ENCODE data around the gene P2RX3.

The P2RX3 gene

DNA sequence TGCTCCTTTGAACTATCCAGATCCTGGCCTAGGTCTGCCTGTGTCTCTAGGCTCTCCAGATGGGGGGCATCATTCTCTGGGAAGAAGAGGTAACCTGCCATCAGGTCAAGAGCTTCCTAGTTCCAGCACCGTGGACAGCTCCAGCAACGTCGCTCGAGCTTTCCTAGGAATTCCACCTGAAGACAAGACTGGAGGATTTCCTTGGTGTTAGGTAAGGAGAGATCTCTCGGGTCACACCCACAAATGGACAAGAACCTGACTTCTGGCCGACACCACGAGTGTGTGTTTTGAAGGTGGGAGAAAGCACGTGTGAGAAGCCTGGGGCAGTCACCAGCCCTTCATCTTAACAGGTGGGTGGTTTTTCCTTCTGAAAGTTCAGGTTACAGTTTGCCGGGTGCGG is 41.6 kb downstream of the P2RX3 start:
- DNase-seq (ENCODE audit: low spot score): peak; percentile 23
- H3K27ac ChIP-seq: no peak overlapping the region
- TF ChIP-seq, protein P1, sequence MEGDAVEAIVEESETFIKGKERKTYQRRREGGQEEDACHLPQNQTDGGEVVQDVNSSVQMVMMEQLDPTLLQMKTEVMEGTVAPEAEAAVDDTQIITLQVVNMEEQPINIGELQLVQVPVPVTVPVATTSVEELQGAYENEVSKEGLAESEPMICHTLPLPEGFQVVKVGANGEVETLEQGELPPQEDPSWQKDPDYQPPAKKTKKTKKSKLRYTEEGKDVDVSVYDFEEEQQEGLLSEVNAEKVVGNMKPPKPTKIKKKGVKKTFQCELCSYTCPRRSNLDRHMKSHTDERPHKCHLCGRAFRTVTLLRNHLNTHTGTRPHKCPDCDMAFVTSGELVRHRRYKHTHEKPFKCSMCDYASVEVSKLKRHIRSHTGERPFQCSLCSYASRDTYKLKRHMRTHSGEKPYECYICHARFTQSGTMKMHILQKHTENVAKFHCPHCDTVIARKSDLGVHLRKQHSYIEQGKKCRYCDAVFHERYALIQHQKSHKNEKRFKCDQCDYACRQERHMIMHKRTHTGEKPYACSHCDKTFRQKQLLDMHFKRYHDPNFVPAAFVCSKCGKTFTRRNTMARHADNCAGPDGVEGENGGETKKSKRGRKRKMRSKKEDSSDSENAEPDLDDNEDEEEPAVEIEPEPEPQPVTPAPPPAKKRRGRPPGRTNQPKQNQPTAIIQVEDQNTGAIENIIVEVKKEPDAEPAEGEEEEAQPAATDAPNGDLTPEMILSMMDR (conservative IDR thresholded peaks at IDR 0.05; ENCODE audit: low read depth): no peak
- POLR2A ChIA-PET (ENCODE audit: low non-redundant PET): no interaction called here
- CTCF ChIA-PET: interaction anchor here (0.6 kb wide), 1 partner anchor 30 kb away, joined by 3 read pairs; no protein-coding TSS in a partner anchor

DNA sequence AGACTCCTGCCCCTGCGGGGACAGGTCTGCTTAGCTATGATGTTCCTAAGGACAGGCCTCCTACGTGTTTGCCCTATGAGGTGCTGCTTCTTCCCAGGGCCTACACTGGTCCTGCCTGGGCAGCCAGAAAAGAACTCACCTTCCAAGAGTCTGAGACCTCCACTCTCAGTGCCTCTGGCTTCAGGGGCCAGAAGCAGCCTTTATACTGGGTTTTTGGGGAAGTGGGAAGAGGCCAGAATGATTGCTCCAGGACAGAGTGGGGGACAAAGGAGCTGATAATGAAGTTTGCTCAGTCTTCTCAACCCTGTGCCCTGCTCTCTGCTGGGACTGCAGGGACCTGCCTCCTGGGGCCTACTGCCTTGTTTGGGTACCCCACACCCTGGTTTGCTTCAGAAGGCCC is 42.8 kb downstream of the P2RX3 start, which contains the start of gene PRG3:
Gene PRG3, minus strand, starts transcription at position 176 of the 400 bp plus-strand sequence. CDS start 442 bp downstream, outside the sequence.
- POLR2A ChIA-PET (ENCODE audit: low non-redundant PET): no interaction called here
- no peak within 1 kb of the TSS for H3K27ac ChIP-seq
- no peak for DNase-seq (ENCODE audit: low spot score)
- CTCF ChIA-PET: interaction anchor here (0.6 kb wide), 1 partner anchor 68 kb away, joined by 7 read pairs; no protein-coding TSS in a partner anchor
- TF ChIP-seq, protein P1 (conservative IDR thresholded peaks at IDR 0.05; ENCODE audit: low read depth): no peak

DNA sequence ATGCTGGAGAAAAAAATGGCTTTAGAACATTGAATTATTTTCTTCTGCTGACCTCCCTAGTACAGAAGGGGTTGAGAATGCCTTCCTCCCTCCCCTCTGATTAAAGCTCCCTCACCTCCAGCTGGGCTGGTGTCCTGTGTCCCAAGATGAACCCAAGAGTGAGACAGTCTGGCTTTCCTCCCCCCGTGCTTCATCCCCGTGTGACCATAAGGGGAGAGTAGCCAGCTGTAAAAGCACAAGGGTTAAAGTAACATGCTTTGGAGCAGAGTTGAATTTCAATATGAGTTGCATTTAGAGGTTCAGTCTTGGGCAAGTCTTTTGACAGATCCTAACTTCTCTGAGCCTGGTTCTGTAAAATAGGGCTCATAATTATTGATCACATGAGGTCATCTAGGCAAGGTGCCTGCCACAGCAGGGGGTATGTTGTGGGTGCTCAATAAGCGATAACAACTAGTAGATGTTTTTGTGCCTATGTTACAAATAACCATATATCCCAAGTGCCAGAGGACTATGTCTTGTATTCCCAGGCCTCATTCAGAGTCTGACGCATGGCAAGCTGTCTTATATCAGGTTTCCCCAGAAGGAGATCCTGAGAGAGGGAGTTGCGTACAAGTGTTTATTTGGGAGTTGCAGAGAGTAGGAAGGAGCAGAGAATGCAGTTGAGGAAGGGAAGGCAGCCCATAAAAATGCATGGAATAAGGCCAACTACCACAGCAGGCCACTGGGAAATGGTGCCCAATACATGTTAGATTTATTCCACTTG is 48.2 kb downstream of the P2RX3 start:
- CTCF ChIA-PET: no interaction called here
- no peak overlapping the region for H3K27ac ChIP-seq
- TF ChIP-seq, protein P1 (conservative IDR thresholded peaks at IDR 0.05; ENCODE audit: low read depth): no peak
- DNase-seq (ENCODE audit: low spot score): no peak
- POLR2A ChIA-PET (ENCODE audit: low non-redundant PET): no interaction called here

DNA sequence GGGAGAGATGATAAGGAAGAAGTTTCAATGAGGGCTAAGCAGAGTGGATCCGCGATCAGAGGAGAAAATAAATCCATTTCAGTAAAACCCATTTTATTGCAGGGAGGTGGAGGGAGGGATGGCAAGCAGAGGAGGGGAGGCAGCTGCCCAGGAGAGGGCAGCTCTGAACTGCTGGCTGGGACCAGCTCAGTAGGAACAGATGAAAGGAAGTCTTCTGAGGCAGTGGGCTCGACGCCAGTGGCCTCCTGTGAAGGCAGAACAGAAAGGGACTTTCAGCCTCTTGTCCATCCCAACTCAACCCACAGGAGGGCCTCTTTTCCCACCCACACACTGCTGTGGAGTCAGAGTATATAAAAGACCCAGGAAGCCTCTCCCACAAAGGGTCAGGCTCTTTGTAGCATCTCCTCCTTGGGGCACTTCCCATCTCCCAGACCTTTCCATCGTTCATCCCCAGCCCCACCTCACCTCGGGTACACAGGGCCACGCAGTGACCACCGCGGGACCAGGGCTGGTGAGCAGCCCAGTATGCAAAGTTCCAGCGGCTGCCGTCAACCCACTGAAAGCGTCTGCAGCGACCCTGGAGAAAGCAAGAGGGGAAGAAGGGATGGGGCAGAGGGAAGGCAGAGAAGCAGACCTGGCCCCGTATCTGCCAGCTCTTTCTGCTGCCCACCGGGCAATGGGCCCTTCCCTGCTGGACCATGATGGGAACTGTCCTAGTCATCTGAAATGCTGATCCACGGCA is 49.3 kb downstream of the P2RX3 start:
- POLR2A ChIA-PET (ENCODE audit: low non-redundant PET): no interaction called here
- DNase-seq (ENCODE audit: low spot score): no peak
- TF ChIP-seq, protein P1 (conservative IDR thresholded peaks at IDR 0.05; ENCODE audit: low read depth): no peak
- no peak overlapping the region for H3K27ac ChIP-seq
- CTCF ChIA-PET: no interaction called here

DNA sequence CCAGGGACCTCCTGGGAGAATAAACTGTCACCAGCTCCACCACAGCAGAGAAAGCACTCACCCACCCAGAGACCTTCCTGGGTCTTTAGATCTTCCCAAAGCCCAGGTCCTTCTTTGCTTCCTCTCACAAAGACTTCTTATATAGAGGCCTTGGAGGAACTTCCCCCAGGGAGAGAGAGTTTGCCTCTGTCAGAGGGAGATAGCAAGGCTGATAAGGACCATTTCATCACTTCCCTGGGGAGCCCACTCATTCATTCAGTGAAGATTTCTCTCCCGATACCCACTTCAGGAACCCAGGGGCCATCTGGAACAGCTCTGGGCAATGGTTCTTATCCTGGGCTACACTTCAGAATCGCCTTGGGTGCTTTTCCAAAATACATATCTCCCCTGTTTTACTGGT is 52.4 kb downstream of the P2RX3 start, which contains the start of gene PRG2:
Gene PRG2, minus strand, starts transcription at position 116 of the 400 bp plus-strand sequence. CDS start 706 bp downstream, outside the sequence.
- DNase-seq (ENCODE audit: low spot score): no peak
- TF ChIP-seq, protein P1 (conservative IDR thresholded peaks at IDR 0.05; ENCODE audit: low read depth): no peak
- no peak within 1 kb of the TSS for H3K27ac ChIP-seq
- ChIA-PET CTCF (interaction anchor here (0.8 kb wide), 1 partner anchor 52 kb away, joined by 4 read pairs; the partner anchor contains the start of gene P2RX3), POLR2A (ENCODE audit: low non-redundant PET) (no interaction called here)

DNA sequence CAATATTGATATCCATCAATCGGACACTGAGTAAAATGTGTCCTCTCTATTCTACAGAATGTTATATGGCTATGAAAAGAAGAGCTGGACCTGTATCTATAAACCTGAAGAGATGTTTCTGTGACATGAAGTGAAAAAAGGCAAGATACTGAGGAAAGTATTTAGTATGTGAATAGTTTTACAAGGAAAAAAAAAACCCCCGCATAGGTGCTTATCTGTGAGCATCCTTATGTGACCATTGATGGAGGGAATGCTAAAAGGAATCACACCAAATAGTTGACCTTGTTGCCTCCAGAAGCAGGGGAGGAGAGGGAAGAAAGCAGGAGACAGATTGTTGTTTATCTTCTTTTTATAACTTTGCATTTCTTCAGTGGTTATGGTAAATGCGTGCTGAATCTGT is 53.0 kb downstream of the P2RX3 start:
- no peak overlapping the region for H3K27ac ChIP-seq
- TF ChIP-seq, protein P1 (conservative IDR thresholded peaks at IDR 0.05; ENCODE audit: low read depth): no peak
- no peak for DNase-seq (ENCODE audit: low spot score)
- ChIA-PET POLR2A (ENCODE audit: low non-redundant PET) (no interaction called here), CTCF (interaction anchor here (0.8 kb wide), 1 partner anchor 53 kb away, joined by 4 read pairs; the partner anchor contains the start of gene P2RX3)
